NCI-H2196 (cell line): ENCODE measurements around the gene CPEB4.

Source experiments
- DNase-seq: peaks from one replicate; lab custom pipeline; 2025; ENCODE audit not compliant: unreplicated experiment; lab: John Stamatoyannopoulos, UW

CPEB4 gene

DNA sequence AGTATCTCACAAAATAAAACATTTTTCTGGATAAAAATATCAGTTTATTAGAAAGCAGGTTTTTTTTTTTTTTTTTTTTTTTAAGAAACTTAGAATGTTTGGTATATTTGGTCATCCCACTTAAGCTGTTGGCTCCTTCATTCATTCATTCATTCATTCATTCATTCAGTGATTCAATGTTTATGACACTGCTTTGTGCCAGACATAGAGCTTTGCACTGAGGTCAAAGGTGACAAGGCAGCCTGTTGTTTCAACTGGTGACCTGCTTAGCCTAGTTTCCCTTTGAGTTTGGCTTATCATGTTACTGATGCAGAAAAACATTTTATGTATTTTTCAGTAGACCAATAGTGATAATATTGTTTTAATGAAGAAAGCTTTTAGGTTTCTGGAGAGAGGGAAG, 23.5 kb downstream of the CPEB4 start:
- no peak for DNase-seq

GRCh38 chr5:173913686-173914321, 25.7 kb downstream of the CPEB4 start:
- DNase-seq: no peak

DNA sequence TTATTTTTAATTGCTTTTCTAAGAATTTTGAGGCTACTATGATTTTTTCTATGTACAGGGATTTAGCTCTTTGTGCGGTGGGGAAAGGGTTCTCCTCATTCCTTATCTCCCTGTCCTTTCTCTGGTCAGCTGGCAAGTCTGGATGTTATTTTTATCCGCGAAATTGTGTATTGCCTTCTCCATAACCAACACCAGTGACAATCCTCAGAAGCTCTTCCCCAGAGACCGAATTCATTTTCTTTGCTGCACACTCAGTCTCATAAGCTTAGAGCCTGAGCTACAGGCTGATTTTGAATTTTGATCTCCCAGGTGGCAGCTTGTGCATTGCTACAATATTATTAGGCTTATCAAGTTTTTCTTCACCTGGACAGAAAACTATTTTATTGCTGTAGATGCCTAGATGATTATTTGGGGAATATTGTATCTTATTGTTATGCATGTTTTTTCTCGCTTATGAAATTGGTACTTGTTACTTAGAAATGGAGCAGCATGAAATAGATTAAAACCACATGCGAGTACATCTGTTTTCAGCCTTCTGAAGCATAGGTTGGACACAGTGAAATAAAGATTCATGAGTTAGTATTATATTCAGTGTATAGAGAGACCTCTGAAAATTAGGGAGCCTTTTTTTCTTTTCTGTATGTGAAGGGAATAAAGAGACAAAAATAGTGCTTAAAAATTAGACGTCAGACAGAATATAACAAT, 27.3 kb downstream of the CPEB4 start:
- no peak for DNase-seq

DNA sequence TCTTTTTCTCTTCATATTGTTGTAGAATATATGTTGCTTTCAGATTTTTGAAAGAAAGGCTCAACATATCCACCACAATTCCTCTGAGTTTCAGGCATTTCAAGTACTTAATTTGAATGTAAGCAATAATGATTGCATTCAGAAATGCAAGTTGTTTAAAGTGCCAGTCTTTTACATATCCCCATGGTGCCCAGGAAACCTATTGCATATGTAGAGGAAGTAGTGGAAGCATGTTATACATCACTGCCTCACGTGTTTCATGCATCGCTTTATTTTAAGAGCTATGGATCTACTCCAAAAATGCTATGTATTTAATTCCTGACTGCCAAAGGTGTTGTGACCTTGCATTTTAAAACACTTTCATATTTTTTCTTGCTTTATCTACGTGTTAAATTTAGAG, 28.1 kb downstream of the CPEB4 start:
- no peak for DNase-seq

DNA sequence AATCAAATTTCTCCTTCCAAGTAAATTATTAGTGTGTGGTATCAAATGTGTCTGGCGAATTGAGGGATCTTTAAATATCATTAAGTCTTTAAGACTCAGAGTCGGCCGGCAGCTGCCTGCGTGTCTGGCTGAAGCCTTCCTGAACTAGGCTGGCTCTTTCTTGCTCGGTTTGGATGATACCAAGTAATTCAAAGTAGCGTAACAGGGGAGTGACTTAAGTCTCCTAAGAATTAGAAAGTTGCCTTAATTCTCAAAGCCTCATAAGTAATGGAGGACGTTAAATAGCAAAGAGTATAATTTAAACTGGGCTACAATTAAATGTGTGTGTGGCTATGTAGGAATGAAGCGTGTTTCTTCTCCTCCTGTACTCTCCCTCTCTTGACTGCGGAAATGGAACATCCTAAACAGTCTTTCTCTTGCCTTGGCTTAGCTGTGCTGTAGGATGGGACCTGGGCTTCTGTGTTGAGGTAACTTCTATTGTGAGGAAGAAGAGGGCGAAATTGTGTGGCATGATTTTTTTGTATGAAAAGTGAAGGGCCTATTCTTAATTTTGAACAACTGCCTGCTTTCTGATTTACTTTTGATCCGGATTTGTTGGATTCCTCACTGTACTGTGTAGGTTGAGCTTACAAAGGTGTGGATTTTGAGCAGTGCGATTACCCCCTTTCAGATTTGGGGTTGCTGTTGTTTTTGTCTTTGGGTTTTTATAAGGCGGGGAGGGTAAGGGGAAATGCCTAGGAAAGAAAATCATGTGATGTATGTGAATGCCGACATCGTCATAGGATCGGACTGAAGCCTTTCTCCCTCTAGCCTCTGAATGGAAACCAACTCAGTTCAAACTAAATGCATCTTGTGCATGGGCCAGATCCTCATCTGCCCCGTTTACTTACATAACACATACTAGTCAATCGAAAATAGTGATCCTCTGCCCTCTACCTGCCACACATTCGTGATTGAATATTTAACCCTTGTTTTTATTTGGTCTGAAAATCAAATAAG, 29.9 kb downstream of the CPEB4 start:
- peak; percentile 78 for DNase-seq

GRCh38 chr5:173919443-173919842, 31.3 kb downstream of the CPEB4 start:
- no peak for DNase-seq

DNA sequence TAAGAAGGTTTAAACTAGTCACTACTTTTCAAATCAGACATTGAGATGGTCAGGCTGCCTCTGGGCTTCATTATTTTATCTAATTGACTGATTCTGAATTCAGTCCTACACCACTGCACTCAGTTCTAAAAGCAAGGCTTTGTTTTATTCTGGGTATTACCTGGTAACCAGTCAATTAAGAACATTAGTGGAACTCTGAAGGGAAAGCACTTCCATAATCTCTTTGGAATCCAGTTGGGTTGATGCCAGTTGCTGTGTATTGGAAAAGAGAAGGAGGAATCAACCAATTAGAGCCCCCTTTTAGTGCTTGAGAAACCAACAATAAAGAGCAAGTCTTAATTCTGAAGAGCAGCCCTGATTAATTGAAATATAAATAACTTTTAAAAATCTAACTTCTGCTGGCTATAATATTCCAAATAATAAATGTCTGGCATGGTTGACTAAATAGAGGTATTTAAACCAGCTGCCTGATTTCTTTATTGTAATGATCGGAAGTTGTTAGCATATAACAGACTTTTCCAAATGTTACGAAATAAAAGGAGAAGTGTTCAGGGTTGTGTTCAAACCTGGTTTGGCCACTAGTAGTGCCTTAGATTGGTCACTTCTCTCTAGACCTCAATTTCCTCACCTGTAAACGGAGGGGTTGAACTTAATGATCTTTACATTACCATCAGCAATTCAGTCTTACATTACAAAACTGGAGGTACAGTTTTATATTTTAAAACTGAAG, 32.0 kb downstream of the CPEB4 start:
- no peak for DNase-seq

GRCh38 chr5:173920866-173921555, 32.9 kb downstream of the CPEB4 start:
- no peak for DNase-seq

DNA sequence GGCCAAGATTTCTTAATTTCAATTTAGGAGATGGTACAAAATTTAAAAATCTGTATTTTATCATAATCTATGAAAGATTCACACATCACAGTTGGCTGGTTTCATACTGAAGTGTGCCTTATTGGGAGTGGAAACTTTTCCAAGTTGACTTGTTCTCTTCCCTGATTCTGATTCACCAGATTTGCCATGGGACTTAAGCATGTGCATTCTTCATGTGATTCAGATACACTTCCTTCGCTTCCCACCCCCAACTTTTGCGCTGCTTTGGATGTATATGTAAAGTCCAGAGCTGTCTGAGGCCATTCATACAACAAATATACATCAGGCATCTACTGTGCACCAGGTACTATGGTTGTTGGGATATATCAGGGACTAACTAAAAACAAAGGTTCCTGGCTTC, 34.4 kb downstream of the CPEB4 start:
- DNase-seq: no peak

DNA sequence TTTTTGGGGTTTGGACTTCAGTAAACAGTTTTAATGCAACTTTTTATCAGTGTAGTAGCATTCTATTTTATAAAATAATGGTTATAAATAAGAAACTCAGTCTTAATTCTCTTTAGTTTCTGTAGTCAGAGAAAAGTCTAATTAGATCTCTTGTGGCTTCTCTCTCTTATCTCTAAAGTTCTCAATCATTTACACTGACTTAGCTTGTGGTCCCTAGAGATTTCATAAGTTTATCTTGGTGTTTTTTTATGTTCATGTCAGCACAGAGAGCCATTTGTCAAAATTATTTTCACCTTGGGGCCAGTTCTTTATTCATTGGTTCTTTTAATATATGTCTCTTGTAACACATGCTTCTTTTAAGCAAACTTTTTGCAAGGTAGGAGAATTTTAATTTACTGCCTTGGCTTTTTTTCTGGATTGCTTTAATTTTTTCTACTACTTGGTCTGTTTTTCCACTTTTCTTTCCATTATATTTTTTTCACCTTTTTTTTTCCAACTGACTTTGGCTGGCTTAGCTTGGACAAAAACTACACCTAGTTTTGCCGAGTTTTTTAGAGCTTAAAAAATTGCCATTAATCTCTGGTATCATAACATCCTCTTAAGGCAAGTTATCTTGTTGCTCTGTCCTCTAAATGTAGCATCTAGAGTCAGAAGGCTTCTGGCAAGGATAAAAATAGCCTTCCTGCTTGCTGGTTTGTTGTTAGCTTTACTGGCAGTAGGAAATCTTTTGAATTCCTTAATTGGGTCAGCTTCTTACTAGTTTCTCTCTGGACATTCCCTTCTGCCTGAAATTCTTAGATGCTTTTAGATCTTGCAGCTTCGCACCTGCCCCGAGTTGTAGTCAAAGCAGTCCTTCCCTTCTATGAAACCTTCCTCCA, 35.3 kb downstream of the CPEB4 start:
- no peak for DNase-seq

DNA sequence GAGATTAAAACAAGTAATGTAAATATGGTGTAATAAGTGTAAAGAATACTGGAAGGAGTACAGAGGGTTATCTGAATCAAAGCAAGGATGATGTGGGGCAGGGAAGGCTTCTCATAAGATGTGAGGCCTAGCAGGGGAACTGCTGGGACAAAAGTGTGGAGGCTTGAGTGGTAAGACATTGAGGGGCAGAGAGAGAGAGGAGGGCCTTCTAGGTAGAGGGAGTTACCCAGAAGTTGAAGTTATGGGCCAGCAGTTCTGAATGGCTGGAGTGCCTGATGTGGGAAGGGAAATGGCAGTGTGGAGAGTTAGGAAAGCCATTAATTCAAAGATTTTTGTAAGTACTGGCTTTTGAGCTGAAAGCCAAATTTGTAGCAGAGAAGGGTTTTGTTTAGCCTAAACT, 36.8 kb downstream of the CPEB4 start:
- DNase-seq: no peak

DNA sequence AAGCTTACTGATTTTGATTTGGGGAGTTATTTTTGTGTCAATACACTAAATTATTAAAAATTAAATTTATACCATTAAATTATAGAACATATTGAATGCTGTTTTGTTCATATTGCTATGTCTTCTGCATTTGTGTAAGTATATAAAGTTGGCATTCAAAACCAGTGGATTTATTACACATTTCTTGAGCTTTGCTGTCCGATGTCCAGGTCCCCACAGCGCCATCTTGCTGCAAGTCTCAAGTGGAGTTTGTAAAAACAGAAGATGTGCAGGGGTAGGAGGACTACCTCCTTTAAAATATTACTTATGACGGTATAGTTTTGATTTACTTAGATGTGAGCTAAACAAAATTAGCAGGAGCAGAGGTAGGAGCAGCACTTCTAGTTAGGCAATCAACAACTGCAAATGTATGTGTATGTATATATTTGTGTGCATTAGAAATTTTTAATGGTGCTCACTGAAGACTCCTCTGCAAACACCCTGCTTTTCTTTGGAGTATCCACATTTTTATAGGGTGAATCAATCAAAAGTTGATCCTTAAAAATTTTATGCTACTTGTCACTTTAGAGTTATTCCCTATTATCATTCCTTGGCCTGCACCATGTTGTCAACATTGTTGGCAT, 37.4 kb downstream of the CPEB4 start:
- no peak for DNase-seq

DNA sequence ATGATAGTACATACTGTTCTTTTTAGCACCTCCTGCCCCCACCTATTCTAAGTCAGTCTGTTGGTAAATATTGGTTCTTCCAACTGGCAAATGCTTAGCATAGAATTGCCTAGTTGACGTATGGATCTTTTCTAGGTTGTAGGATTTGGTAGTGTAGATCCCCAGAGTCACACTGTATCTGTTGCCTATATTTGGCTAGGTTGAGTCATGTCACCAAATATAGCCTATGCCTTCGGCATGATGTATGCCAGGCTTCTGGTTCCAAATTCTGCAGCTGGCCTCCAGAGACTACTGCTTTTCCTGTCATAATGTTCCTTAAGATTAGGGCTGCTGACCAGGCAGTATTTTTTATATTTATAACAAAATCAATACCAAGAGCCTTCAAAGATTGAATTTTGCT, 38.2 kb downstream of the CPEB4 start:
- DNase-seq: no peak

GRCh38 chr5:173928871-173929574, 40.9 kb downstream of the CPEB4 start:
- DNase-seq: no peak

GRCh38 chr5:173932695-173933139, 44.6 kb downstream of the CPEB4 start:
- DNase-seq: no peak

- no peak for DNase-seq
These were observed 45.8 kb downstream of the CPEB4 start for GRCh38 chr5:173933901-173934300.

GRCh38 chr5:173935396-173935795, 47.2 kb downstream of the CPEB4 start:
- no peak for DNase-seq

GRCh38 chr5:173940269-173940668, 52.1 kb downstream of the CPEB4 start:
- DNase-seq: no peak
